GM18526 (cell line): ENCODE results near the gene FRMD4A.

Experiments used
- POLR2A ChIP-seq: IDR thresholded peaks from 3 replicates; pipeline ENCODE4 v1.6.1; 2011; ENCODE audit not compliant: insufficient read length; ENCODE audit errors: extremely low read depth

FRMD4A gene

GRCh38 chr10:14048930-14049613, 281.7 kb downstream of the FRMD4A start:
- TF ChIP-seq POLR2A = no peak

- no peak for TF ChIP-seq POLR2A
Measured at GRCh38 chr10:14047431-14047830, 283.3 kb downstream of the FRMD4A start.

GRCh38 chr10:14040787-14041631, 289.7 kb downstream of the FRMD4A start:
- no peak for TF ChIP-seq POLR2A

- no peak for TF ChIP-seq POLR2A
Measured at GRCh38 chr10:14039968-14040668, 290.6 kb downstream of the FRMD4A start.

- TF ChIP-seq POLR2A = no peak
Measured at GRCh38 chr10:14036233-14036632, 294.5 kb downstream of the FRMD4A start.

- no peak for TF ChIP-seq POLR2A
Measured at GRCh38 chr10:14035506-14035905, 295.2 kb downstream of the FRMD4A start.

GRCh38 chr10:14032406-14032998, 298.2 kb downstream of the FRMD4A start:
- no peak for TF ChIP-seq POLR2A

- TF ChIP-seq POLR2A = no peak
Measured at GRCh38 chr10:14026325-14026724, 304.4 kb downstream of the FRMD4A start.

- no peak for TF ChIP-seq POLR2A
Measured at GRCh38 chr10:14025283-14026189, 305.2 kb downstream of the FRMD4A start.

- no peak for TF ChIP-seq POLR2A
Measured at GRCh38 chr10:14024329-14025202, 306.2 kb downstream of the FRMD4A start.

- TF ChIP-seq POLR2A = no peak
Measured at GRCh38 chr10:14023673-14024328, 306.9 kb downstream of the FRMD4A start.

- TF ChIP-seq POLR2A = no peak
Measured at GRCh38 chr10:14022954-14023672, 307.6 kb downstream of the FRMD4A start.
